ENCODE measurements around the gene ANKRD24.
"Not testable (repeated sequence)": the region's sequence is repeated elsewhere in the genome, so short reads cannot be mapped to it uniquely, and the experiment has no call there.

DNA sequence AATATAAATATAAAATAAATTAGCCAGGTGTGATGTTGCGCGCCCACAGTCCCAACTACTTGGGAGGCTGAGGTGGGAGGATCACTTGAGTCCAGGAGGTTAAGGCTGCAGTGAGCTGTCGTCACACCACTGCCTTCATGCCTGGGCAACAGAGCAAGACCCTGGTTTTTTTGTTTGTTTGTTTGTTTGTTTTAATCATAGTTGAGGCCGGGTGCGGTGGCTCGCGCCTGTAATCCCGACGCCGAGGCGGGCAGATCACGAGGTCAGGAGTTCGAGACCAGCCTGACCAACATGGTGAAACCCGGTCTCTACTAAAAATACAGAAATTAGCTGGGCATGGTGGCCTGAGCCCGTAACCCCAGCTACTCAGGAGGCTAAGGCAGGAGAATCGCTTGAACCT, 55.0 kb downstream of the ANKRD24 start:
- TF ChIP-seq, protein P1, sequence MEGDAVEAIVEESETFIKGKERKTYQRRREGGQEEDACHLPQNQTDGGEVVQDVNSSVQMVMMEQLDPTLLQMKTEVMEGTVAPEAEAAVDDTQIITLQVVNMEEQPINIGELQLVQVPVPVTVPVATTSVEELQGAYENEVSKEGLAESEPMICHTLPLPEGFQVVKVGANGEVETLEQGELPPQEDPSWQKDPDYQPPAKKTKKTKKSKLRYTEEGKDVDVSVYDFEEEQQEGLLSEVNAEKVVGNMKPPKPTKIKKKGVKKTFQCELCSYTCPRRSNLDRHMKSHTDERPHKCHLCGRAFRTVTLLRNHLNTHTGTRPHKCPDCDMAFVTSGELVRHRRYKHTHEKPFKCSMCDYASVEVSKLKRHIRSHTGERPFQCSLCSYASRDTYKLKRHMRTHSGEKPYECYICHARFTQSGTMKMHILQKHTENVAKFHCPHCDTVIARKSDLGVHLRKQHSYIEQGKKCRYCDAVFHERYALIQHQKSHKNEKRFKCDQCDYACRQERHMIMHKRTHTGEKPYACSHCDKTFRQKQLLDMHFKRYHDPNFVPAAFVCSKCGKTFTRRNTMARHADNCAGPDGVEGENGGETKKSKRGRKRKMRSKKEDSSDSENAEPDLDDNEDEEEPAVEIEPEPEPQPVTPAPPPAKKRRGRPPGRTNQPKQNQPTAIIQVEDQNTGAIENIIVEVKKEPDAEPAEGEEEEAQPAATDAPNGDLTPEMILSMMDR (IDR thresholded peaks at IDR 0.05; ENCODE audit: low read depth, low read length, missing input control), result not testable (repeated sequence)
- TF ChIP-seq, protein P2, sequence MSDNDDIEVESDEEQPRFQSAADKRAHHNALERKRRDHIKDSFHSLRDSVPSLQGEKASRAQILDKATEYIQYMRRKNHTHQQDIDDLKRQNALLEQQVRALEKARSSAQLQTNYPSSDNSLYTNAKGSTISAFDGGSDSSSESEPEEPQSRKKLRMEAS (IDR thresholded peaks at IDR 0.05), result not testable (repeated sequence)
- not testable (repeated sequence) for TF ChIP-seq FOXA1 (IDR thresholded peaks at IDR 0.05); TAF1 (conservative IDR thresholded peaks at IDR 0.05); EGR1 (IDR thresholded peaks at IDR 0.05; ENCODE audit: low read depth in 2 of 2); HNF4G (IDR thresholded peaks at IDR 0.05); ZBTB33 (IDR thresholded peaks at IDR 0.05); RAD21 (IDR thresholded peaks at IDR 0.05); GABPA (IDR thresholded peaks at IDR 0.05 in 1 of 2, conservative IDR thresholded peaks at IDR 0.05 in 1 of 2); SP1 (IDR thresholded peaks at IDR 0.05); JUND (IDR thresholded peaks at IDR 0.05)
- TF ChIP-seq, protein P3, sequence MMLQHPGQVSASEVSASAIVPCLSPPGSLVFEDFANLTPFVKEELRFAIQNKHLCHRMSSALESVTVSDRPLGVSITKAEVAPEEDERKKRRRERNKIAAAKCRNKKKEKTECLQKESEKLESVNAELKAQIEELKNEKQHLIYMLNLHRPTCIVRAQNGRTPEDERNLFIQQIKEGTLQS (IDR thresholded peaks at IDR 0.05), result not testable (repeated sequence)
- TF ChIP-seq, protein P4, sequence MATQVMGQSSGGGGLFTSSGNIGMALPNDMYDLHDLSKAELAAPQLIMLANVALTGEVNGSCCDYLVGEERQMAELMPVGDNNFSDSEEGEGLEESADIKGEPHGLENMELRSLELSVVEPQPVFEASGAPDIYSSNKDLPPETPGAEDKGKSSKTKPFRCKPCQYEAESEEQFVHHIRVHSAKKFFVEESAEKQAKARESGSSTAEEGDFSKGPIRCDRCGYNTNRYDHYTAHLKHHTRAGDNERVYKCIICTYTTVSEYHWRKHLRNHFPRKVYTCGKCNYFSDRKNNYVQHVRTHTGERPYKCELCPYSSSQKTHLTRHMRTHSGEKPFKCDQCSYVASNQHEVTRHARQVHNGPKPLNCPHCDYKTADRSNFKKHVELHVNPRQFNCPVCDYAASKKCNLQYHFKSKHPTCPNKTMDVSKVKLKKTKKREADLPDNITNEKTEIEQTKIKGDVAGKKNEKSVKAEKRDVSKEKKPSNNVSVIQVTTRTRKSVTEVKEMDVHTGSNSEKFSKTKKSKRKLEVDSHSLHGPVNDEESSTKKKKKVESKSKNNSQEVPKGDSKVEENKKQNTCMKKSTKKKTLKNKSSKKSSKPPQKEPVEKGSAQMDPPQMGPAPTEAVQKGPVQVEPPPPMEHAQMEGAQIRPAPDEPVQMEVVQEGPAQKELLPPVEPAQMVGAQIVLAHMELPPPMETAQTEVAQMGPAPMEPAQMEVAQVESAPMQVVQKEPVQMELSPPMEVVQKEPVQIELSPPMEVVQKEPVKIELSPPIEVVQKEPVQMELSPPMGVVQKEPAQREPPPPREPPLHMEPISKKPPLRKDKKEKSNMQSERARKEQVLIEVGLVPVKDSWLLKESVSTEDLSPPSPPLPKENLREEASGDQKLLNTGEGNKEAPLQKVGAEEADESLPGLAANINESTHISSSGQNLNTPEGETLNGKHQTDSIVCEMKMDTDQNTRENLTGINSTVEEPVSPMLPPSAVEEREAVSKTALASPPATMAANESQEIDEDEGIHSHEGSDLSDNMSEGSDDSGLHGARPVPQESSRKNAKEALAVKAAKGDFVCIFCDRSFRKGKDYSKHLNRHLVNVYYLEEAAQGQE (IDR thresholded peaks at IDR 0.05), result not testable (repeated sequence)

Data from liver (tissue), 3 donors.